Lower leg skin (tissue), 3 donors: ENCODE data around the gene C1orf232.

Source experiments
- POLR2A ChIP-seq, 2 donors: fragments of 450-650 bp; IDR thresholded peaks; one replicate each; pipeline ENCODE4 v1.6.1; 2016 to 2017; ENCODE audit warnings: antibody characterized with exemption in 2 of 2, mild to moderate bottlenecking in 1 of 2, moderate library complexity in 1 of 2
- TF ChIP-seq, protein P1 (sequence below), 3 donors: fragments of 450-650 bp; IDR thresholded peaks; one replicate each; pipeline ENCODE4 v1.5.1; 2016; ENCODE audit warnings: antibody characterized with exemption in 3 of 3, mild to moderate bottlenecking in 3 of 3, moderate library complexity in 2 of 3

DNA sequence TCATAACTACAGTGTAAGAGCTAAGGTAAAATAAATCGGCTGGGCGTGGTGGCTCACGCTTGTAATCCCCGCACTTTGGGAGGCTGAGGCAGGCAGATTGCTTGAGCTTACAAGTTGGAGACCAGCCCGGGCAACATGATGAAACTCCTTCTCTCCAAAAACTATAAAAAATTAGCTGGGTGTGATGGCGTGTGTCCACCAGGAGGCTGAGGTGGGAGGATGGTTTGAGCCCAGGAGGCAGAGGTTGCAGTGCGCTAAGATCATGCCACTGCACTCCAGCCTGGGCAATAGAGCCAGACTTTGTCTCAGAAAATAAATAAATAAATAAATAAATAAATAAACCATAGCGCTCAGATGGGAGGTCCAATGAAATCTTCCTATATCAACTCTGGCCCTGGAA lies 26.6 kb downstream of the C1orf232 start:
- TF ChIP-seq, protein P1, sequence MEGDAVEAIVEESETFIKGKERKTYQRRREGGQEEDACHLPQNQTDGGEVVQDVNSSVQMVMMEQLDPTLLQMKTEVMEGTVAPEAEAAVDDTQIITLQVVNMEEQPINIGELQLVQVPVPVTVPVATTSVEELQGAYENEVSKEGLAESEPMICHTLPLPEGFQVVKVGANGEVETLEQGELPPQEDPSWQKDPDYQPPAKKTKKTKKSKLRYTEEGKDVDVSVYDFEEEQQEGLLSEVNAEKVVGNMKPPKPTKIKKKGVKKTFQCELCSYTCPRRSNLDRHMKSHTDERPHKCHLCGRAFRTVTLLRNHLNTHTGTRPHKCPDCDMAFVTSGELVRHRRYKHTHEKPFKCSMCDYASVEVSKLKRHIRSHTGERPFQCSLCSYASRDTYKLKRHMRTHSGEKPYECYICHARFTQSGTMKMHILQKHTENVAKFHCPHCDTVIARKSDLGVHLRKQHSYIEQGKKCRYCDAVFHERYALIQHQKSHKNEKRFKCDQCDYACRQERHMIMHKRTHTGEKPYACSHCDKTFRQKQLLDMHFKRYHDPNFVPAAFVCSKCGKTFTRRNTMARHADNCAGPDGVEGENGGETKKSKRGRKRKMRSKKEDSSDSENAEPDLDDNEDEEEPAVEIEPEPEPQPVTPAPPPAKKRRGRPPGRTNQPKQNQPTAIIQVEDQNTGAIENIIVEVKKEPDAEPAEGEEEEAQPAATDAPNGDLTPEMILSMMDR (IDR thresholded peaks at IDR 0.05) = no peak
- no peak for TF ChIP-seq POLR2A (IDR thresholded peaks at IDR 0.05)
